K562 (cell line): ENCODE measurements around the gene SMIM23. TPM values are rescaled to one million over a fixed set of nuclear protein-coding genes. Genes with fewer than 3 reads are reported as not detected.

ENCODE experiments used
- ATAC-seq: fragments of 200-7000 bp; cut with Tn5 transposase; 3 replicates; pipeline ENCODE4 v1.9.1; 2020; ENCODE audit warnings: moderate library complexity
- BruUV-seq: library from RNA; stranded (reverse); fragments of 400-500 nt; replicated peaks from 2 replicates; lab custom pipeline; 2021; lab: Mats Ljungman, UMichigan
- CTCF ChIA-PET: fragments of 300-600 bp; formaldehyde crosslinking; extraction: SDS; loops from one replicate; lab custom pipeline; 2021; ENCODE audit warnings: low intra/inter-chr PET ratio; lab: Yijun Ruan, JAX
- POLR2A ChIA-PET: fragments of 300-600, 350-650 bp; sonication (Branson Sonifier 250); formaldehyde crosslinking; extraction: SDS; loops from one replicate; lab custom pipeline; 2021; ENCODE audit warnings: antibody characterized with exemption, inconsistent platforms; lab: Yijun Ruan, JAX
- DNase-seq, 4 experiments: peaks; one replicate each; pipeline versions ENCODE4 v3.0.0 to v3.0.0-alpha.2; 2011 to 2018; ENCODE audit warnings: low spot score in 3 of 4, mixed read lengths in 3 of 4; ENCODE audit errors: extremely low read depth in 1 of 4
- FAIRE-seq: peaks from 2 replicates; lab custom pipeline; 2011; peaks lifted over from hg19 to GRCh38; lab: Jason Lieb, UNC
- H2AFZ ChIP-seq: 2 replicates; pipeline ENCODE4 v1.6.0; 2011; ENCODE audit warnings: low read depth, low read length, control low read depth, inconsistent platforms
- H3K27ac ChIP-seq: fragments of 200-600 bp; 3 replicates; pipeline ENCODE4 v1.8.0; 2011; ENCODE audit warnings: low read depth, mild to moderate bottlenecking, control low read depth, inconsistent platforms, low read length, moderate library complexity, mixed read lengths; ENCODE audit errors: extremely low read depth
- H3K27me3 ChIP-seq, 2 experiments: fragments of 300-600 bp in 1 of 2; 2 replicates in 1 of 2; 3 replicates in 1 of 2; pipeline versions ENCODE4 v1.6.0 to v1.8.0; 2011; ENCODE audit warnings: inconsistent platforms in 2 of 2, low read length in 2 of 2, mild to moderate bottlenecking in 1 of 2, mixed read lengths in 1 of 2, moderate library complexity in 1 of 2; ENCODE audit not compliant: control insufficient read depth in 2 of 2, insufficient read depth in 2 of 2
- H3K36me3 ChIP-seq: fragments of 300-600 bp; 3 replicates; pipeline ENCODE4 v1.8.0; 2011; ENCODE audit warnings: mild to moderate bottlenecking, low read length, inconsistent platforms; ENCODE audit not compliant: control insufficient read depth, insufficient read depth
- H3K4me1 ChIP-seq, 2 experiments: fragments of 200-600 bp in 1 of 2; replicated peaks in 1 of 2; 2 replicates in 1 of 2; 3 replicates in 1 of 2; pipeline versions ENCODE4 v1.5.1 to v1.8.0; 2011; ENCODE audit warnings: inconsistent platforms in 2 of 2, low read length in 2 of 2, mild to moderate bottlenecking in 1 of 2, mixed read lengths in 1 of 2, moderate library complexity in 1 of 2; ENCODE audit not compliant: control insufficient read depth in 2 of 2, insufficient read depth in 2 of 2
- H3K4me2 ChIP-seq: 2 replicates; pipeline ENCODE4 v1.6.1; 2011; ENCODE audit warnings: low read length, control low read depth, inconsistent platforms, mixed read lengths; ENCODE audit not compliant: insufficient read depth
- H3K4me3 ChIP-seq: fragments of 200-600 bp; sonication (generic), shearing (Covaris generic); 2 replicates; pipeline ENCODE4 v1.5.1; 2016; ENCODE audit warnings: control low read depth, inconsistent platforms
- H3K79me2 ChIP-seq: fragments of 200-600 bp; 3 replicates; pipeline ENCODE4 v1.8.0; 2011; ENCODE audit warnings: low read length, inconsistent platforms; ENCODE audit not compliant: control insufficient read depth, insufficient read depth
- H3K9ac ChIP-seq, 2 experiments: 2 replicates each; pipeline versions ENCODE4 v1.6.0 to v1.6.1; 2011; ENCODE audit warnings: low read depth in 2 of 2, low read length in 2 of 2, control low read depth in 1 of 2, inconsistent platforms in 1 of 2, mild to moderate bottlenecking in 1 of 2, mixed read lengths in 1 of 2; ENCODE audit not compliant: insufficient read depth in 1 of 2
- H3K9me1 ChIP-seq: one replicate; pipeline ENCODE4 v1.6.0; 2011; ENCODE audit warnings: inconsistent platforms, mild to moderate bottlenecking, low read length, moderate library complexity; ENCODE audit not compliant: control insufficient read depth, insufficient read depth
- H3K9me3 ChIP-seq: replicated peaks from 2 replicates; pipeline ENCODE4 v1.5.1; 2011; ENCODE audit warnings: low read depth, low read length, inconsistent platforms; ENCODE audit not compliant: control insufficient read depth, insufficient read depth
- H4K20me1 ChIP-seq: replicated peaks from 2 replicates; pipeline ENCODE4 v1.6.1; 2011; ENCODE audit warnings: low read length, inconsistent platforms, mixed read lengths; ENCODE audit not compliant: control insufficient read depth, insufficient read depth
- E2F4 ChIP-seq: sonication (generic); formaldehyde crosslinking; IDR thresholded peaks from 2 replicates; pipeline ENCODE4 v1.8.0; 2022; ENCODE audit warnings: mild to moderate bottlenecking, low read depth, missing genetic modification reagents
- E2F8 ChIP-seq: fragments of 450-650 bp; IDR thresholded peaks from 2 replicates; pipeline ENCODE4 v1.7.1; 2018; ENCODE audit warnings: mild to moderate bottlenecking, low read depth; ENCODE audit not compliant: partially characterized antibody
- HDAC2 ChIP-seq: fragments of 450-650 bp; IDR thresholded peaks from 2 replicates; pipeline ENCODE4 v1.6.1; 2016; ENCODE audit warnings: mild to moderate bottlenecking
- RFX7 ChIP-seq: fragments of 250-450 bp; sonication (Bioruptor Pico); IDR thresholded peaks from 2 replicates; pipeline ENCODE4 v1.5.1; 2021; ENCODE audit warnings: mild to moderate bottlenecking
- ZNF584 ChIP-seq: fragments of 200-800 bp; sonication (Bioruptor generic); IDR thresholded peaks from 2 replicates; pipeline ENCODE4 v1.6.1; 2016; ENCODE audit warnings: low read depth, mild to moderate bottlenecking, missing genetic modification characterization, missing compliant biosample characterization
- WGBS: fragments of 100-300 bp; shearing (Covaris generic); methylation state at CpG from one replicate; pipeline ENCODE4 v1.1.6; 2016; ENCODE audit warnings: low coverage, mixed read lengths; ENCODE audit not compliant: insufficient coverage; ENCODE audit errors: missing lambda C conversion rate; 5-methylcytosine and 5-hydroxymethylcytosine counted together
- in situ Hi-C: fragments of 300-500 bp; cut with MboI; formaldehyde crosslinking; loops from 4 replicates; pipeline ENCODE4 v1.15.0; 2018; ENCODE audit warnings: inconsistent platforms, mixed read lengths
- intact Hi-C: fragments of 100-400 bp; cut with micrococcal nuclease; formaldehyde crosslinking; loops from 2 replicates; pipeline ENCODE4 v1.14.2; 2022
- polyA plus RNA-seq, 8 experiments: library from polyadenylated mRNA; depleted of rRNA in 4 of 8; stranded (reverse) in 5 of 8; unstranded in 3 of 8; fragments of >200 nt; fragmentation: Nextera tagmentation in 2 of 8; fragmentation: Illumina TruSeq in 1 of 8; extraction: Ambion mirVana in 2 of 8; extraction: Trizol in 1 of 8; gene quantifications; 2 replicates each; pipeline versions ENCODE4 v1.2.1 to v1.2.3, GENCODE V29; 2011 to 2014; ENCODE audit warnings: inconsistent platforms in 1 of 8, missing spikeins in 1 of 8
- total RNA-seq, 7 experiments: library from RNA; depleted of rRNA in 6 of 7; stranded (reverse); fragments of >200 nt in 6 of 7; fragmentation: Illumina TruSeq in 2 of 7; extraction: Trizol in 2 of 7; gene quantifications; 2 replicates each; pipeline versions ENCODE4 v1.2.1 to v1.2.3, GENCODE V29; 2011 to 2021; ENCODE audit warnings: low replicate concordance in 1 of 7
- TF ChIP-seq, protein P1 (sequence below), 2 experiments: fragments of 450-650 bp; IDR thresholded peaks; 2 replicates each; pipeline ENCODE4 v1.6.1; 2016; ENCODE audit warnings: mild to moderate bottlenecking in 2 of 2, borderline replicate concordance in 1 of 2, low read depth in 1 of 2, moderate library complexity in 1 of 2

Gene SMIM23
- total and polyA plus RNA-seq, 9 of the 15 experiments (the other 6 are each of a cell fraction or from before 2014, with no cell fraction given) = not detected

DNA sequence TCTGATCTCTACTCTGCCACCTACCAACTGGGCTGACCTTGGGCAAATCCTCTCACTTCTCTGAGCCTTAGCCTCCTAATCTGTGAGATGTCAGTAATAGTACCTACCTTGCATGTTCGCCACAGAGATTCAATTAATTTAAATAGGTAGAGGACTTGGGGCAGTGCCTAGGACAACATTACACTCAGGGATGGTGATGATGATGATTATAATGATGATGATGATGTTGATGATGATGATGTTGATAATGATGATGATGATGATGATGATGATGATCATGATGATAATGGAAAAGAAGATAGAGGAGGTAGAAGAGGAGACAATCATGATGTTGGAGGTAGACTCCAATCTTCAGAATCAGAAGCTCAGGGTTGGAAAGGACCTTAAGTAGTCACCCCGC, 40.7 kb upstream of the SMIM23 start:
- Histone ChIP-seq H2AFZ (no peak overlapping the region), H3K4me3 (no peak overlapping the region), H3K27me3 (no peaks in the 10 kb centered on the region), H3K9me1 (no peaks in the 10 kb centered on the region), H3K4me2 (no peak overlapping the region), H3K9ac (no peak overlapping the region), H3K9me3 (no peaks in the 10 kb centered on the region), H3K4me1 (no peaks in the 10 kb centered on the region), H3K79me2 (no peaks in the 10 kb centered on the region), H3K27ac (no peak overlapping the region), H3K36me3 (no peaks in the 10 kb centered on the region), H4K20me1 (no peaks in the 10 kb centered on the region)
- TF ChIP-seq E2F4 (CRISPR knock-in tag) (no peak), E2F8 (no peak), HDAC2 (no peak), RFX7 (CRISPR knock-in tag) (no peak), ZNF584 (no peak)
- TF ChIP-seq, protein P1, sequence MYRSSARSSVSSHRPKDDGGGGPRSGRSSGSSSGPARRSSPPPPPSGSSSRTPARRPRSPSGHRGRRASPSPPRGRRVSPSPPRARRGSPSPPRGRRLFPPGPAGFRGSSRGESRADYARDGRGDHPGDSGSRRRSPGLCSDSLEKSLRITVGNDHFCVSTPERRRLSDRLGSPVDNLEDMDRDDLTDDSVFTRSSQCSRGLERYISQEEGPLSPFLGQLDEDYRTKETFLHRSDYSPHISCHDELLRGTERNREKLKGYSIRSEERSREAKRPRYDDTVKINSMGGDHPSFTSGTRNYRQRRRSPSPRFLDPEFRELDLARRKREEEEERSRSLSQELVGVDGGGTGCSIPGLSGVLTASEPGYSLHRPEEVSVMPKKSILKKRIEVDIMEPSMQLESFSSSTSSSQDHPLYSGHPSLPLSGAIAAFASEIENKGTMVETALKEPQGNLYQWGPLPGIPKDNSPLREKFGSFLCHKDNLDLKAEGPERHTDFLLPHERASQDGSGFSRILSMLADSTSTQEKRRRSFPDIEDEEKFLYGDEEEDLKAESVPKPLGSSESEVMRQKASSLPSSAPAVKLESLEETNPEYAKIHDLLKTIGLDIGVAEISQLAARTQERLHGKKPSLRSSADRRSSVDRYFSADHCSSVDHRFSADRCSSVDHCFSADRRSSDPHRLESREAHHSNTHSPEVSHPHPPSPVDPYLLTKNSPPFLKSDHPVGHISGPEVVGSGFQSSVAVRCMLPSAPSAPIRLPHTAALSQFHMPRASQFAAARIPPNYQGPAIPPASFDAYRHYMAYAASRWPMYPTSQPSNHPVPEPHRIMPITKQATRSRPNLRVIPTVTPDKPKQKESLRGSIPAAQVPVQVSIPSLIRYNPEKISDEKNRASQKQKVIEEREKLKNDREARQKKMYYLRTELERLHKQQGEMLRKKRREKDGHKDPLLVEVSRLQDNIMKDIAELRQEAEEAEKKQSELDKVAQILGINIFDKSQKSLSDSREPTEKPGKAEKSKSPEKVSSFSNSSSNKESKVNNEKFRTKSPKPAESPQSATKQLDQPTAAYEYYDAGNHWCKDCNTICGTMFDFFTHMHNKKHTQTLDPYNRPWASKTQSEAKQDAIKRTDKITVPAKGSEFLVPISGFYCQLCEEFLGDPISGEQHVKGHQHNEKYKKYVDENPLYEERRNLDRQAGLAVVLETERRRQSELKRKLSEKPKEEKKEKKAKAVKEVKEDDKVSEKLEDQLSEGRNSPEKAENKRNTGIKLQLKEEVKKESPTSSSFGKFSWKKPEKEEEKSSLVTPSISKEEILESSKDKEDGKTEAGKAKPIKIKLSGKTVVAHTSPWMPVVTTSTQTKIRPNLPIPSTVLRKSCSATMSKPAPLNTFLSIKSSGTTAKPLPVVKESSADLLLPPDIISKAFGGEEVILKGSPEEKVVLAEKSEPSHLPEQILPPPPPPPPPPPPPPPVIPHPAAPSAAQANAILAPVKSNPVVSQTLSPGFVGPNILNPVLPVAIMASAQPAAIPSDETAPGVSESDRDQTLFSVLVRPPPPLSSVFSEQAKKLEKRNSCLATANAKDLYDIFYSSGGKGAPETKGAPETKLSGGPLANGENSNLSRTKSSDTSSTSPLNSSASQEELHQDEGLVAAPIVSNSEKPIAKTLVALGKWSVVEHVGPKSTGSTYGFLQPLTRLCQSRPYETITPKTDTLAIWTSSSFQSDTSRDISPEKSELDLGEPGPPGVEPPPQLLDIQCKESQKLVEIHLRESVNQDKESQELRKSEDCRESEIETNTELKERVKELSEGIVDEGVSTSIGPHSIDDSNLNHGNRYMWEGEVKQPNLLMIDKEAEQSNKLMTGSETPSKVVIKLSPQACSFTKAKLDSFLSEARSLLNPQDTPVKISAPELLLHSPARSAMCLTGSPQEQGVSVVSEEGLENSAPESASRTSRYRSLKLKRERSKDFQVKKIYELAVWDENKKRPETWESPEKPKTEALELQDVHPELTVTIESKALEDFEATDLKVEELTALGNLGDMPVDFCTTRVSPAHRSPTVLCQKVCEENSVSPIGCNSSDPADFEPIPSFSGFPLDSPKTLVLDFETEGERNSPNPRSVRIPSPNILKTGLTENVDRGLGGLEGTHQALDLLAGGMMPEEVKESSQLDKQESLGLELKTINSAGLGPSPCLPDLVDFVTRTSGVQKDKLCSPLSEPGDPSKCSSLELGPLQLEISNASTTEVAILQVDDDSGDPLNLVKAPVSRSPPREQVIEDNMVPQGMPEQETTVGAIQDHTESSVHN (IDR thresholded peaks at IDR 0.05; ENCODE audit: borderline replicate concordance in 1 of 2, low read depth in 1 of 2) = no peak
- no peak for FAIRE-seq
- POLR2A ChIA-PET = interaction anchor here (0.7 to 1.3 kb wide), 3 partner anchors 11 to 221 kb away, joined by 3 to 5 read pairs (median 4); no protein-coding TSS in a partner anchor
- in situ Hi-C loops (no loop called here), intact Hi-C loops (no loop called here)
- ATAC-seq = no peak
- no peak for DNase-seq
- BruUV-seq = no TSS peak
- 0% methylated on average over 2 of the region's 2 CpGs for WGBS
- CTCF ChIA-PET = no interaction called here
